VCaP (cell line): ENCODE data around the gene SLC2A6.
"Not testable (repeated sequence)": the region's sequence is repeated elsewhere in the genome, so short reads cannot be mapped to it uniquely, and the experiment has no call there.

Experiments used
- H3K27ac ChIP-seq: fragments of 450-650 bp; 2 replicates; pipeline ENCODE4 v1.5.1; 2017
- TF ChIP-seq, protein P1 (sequence below): fragments of 450-650 bp; conservative IDR thresholded peaks from 2 replicates; pipeline ENCODE4 v1.5.1; 2017; ENCODE audit warnings: mild to moderate bottlenecking, moderate library complexity

The SLC2A6 gene

DNA sequence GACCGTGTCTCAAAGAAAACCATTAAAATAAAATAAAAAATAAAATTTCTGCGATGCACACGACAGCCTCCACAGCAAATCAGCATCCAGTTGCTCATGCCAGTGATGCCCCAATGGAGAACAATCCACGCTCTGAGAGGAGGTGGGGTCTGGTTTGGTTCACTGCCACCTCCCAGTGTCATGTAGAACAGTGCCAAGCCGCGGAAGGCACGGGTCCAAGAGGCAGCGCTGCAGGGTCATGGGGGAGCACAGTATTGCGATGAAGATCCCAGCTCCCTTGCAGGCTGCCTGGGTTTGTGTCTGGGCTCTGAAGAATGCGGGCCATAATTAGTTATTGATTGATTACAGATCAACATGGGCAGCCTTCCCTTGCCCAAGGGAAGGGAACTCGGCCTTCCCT lies 25.2 kb downstream of the SLC2A6 start:
- TF ChIP-seq, protein P1, sequence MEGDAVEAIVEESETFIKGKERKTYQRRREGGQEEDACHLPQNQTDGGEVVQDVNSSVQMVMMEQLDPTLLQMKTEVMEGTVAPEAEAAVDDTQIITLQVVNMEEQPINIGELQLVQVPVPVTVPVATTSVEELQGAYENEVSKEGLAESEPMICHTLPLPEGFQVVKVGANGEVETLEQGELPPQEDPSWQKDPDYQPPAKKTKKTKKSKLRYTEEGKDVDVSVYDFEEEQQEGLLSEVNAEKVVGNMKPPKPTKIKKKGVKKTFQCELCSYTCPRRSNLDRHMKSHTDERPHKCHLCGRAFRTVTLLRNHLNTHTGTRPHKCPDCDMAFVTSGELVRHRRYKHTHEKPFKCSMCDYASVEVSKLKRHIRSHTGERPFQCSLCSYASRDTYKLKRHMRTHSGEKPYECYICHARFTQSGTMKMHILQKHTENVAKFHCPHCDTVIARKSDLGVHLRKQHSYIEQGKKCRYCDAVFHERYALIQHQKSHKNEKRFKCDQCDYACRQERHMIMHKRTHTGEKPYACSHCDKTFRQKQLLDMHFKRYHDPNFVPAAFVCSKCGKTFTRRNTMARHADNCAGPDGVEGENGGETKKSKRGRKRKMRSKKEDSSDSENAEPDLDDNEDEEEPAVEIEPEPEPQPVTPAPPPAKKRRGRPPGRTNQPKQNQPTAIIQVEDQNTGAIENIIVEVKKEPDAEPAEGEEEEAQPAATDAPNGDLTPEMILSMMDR: no peak

DNA sequence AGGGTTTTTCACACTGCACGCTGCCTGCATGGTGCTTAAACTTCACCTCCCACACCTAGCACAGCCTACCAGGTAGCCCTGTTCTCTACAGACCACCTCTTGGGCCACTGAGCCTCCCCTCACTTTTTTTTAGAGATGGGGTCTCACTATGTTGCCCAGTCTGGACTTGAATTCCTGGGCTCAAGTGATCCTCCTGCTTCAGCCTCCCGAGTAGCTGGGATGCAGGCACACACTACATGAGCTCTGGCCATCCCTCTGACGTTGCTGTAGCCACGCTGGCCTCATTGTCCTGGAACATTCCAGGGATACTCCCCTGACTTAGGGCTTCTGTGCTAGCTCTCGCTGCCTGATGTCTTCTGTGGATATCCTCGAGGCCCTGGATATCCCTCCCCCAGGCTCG lies 26.3 kb downstream of the SLC2A6 start:
- no peak overlapping the region for H3K27ac ChIP-seq
- TF ChIP-seq, protein P1: no peak

More for the DNA sequence above, 25.2 kb downstream of the SLC2A6 start:
- H3K27ac ChIP-seq: no peak overlapping the region

GRCh38 chr9:133451865-133452264 lies 27.0 kb downstream of the SLC2A6 start:
- not testable (repeated sequence) for H3K27ac ChIP-seq
- TF ChIP-seq, protein P1: 0 out of 2 replicates have a peak, but pooled peaks have one; percentile 6

DNA sequence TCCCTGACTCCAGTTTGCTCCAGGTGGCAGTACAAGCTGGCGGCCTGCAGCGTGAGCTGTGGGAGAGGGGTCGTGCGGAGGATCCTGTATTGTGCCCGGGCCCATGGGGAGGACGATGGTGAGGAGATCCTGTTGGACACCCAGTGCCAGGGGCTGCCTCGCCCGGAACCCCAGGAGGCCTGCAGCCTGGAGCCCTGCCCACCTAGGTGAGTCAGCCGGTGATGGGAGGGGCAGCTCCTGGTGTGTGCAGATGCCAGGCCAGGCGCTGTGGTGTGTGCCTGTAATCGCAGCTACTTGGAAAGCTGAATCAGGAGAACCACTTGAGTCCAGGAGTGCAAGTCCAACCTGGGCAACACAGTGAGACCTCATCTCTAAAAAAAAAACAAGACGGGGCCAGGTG lies 29.1 kb downstream of the SLC2A6 start:
- TF ChIP-seq, protein P1: no peak
- H3K27ac ChIP-seq: no peak overlapping the region

DNA sequence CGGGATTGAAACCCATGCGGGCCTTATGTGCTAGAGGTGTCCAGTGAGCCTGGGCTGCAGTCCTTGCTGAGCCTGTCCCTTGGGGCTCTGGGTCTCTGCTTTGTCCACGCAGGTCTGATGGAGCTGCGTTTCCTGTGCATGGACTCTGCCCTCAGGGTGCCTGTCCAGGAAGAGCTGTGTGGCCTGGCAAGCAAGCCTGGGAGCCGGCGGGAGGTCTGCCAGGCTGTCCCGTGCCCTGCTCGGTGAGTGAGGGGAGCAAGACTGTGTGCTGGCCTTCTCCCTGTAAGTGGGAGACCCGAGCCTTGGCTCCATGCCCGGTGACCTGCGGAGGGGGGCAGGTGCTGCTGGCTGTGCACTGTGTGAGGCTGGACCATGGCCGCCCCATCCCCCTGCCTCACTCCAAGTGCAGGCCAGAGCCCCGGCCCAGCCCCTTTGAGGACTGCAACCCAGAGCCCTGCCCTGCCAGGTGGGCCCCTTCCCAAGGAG lies 30.4 kb downstream of the SLC2A6 start:
- no peak overlapping the region for H3K27ac ChIP-seq
- TF ChIP-seq, protein P1: no peak

- TF ChIP-seq, protein P1: no peak
Observed at GRCh38 chr9:133445293-133445969, 33.5 kb downstream of the SLC2A6 start.

GRCh38 chr9:133443982-133444381 lies 34.9 kb downstream of the SLC2A6 start:
- H3K27ac ChIP-seq: no peak overlapping the region

More at GRCh38 chr9:133445293-133445969, 33.5 kb downstream of the SLC2A6 start:
- H3K27ac ChIP-seq: no peak overlapping the region

More at GRCh38 chr9:133443982-133444381, 34.9 kb downstream of the SLC2A6 start:
- TF ChIP-seq, protein P1: no peak
